Stimulated activated CD4-positive, alpha-beta T cell treated with anti-CD3 and anti-CD28 coated beads, TNF-alpha, amount 100 ng/mL, for 4 hours (primary cell): Measurements from ENCODE around the gene KLHL8.

ENCODE experiments used
- DNase-seq, 3 experiments: peaks; one replicate each; pipeline ENCODE4 v3.0.0-alpha.2; 2020; ENCODE audit warnings: low read depth in 3 of 3

Gene KLHL8

DNA sequence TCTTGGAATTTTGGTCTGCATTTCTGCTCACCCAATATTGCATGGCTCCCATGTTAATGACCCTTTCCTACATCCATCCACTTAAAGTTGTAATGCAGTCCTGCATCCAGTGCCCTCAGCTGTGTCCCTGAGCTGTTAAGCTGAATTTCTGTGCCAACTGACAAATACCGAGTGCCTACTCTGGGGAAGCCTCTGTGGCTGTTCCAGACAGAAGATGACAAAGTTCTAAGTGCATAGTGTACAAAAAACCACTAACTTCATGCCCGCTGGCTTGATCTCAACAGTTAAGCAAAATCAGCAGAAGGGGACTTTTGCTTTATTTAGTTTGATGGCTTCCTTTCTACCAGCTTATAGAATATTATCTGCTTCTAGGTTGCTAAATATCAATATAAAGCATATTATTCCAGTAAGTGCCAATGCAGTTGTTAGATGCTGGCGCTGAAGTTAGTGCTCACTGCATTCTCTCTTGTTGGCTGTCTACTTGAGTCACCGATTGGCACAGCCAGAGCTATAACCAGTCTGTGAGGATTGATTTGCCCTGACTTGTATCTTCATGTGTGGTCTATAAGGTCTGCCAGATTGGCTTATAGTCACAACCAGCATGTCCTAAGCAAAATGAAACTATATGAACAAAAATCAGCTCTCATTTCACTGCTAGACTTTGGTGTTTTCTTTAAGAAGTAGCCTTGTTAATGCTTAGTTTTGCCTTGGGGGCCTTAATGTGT lies 98.9 kb downstream of the KLHL8 start:
- DNase-seq = no peak

- no peak for DNase-seq
Measured at GRCh38 chr4:87120411-87121162, 99.8 kb downstream of the KLHL8 start.

DNA sequence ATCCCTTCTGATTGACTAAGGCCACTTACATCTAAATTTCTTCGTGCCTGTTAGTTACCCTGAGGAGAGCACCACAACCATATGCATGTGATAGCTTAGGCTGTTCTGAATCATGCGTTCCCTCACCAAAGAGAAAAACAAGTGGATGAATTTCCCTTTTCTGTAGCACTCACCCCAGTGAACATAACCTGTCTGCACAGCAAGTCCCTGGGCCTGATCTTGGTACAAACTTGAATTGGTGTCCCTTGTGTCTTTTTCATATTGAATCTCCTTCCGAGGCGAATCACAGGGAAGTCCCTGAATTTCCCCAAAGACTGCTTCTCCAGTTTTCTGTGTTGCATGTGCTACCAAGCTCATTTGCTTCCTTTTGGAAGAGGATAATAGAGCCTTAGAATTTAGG lies 100.4 kb downstream of the KLHL8 start:
- no peak for DNase-seq

DNA sequence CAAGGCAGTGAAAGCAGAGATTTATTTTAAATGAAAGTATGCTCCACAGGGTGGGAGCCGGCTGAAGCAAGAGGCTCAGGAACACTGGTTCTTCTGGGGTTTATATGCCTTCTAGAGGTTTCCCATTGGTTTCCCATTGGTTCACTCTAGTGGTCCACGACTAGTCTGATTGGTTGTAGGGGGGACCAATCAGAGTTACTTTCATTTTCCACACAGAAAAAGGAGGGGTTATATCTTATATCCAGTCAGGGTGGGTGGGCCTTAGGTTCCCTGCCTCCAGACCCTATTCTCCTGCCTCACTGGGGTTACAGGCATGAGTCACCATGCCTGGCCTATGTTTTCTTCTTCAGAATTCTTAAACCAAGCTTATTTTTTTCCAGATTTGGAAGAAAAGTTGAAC lies 101.6 kb downstream of the KLHL8 start:
- no peak for DNase-seq

DNA sequence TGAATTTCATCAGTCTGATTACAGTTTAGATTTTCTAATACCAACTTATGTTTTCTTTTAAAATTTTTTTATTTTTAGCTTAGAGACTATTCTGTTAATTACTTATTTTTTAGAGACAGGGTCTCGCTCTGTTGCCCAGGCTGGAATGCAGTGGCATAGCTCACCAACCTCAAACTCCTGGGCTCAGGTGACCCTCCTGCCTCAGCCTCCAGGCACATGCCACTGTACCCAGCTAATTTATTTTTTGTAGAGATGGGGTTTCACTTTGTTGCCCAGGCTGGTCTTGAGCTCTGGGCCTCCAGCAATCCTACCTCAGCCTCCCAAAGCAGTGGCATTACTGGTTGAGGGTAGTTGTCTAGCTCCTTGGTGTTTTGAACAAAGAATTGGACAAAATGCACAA lies 102.0 kb downstream of the KLHL8 start:
- DNase-seq = no peak

- no peak for DNase-seq
Measured at GRCh38 chr4:87117732-87118075, 102.7 kb downstream of the KLHL8 start.

DNA sequence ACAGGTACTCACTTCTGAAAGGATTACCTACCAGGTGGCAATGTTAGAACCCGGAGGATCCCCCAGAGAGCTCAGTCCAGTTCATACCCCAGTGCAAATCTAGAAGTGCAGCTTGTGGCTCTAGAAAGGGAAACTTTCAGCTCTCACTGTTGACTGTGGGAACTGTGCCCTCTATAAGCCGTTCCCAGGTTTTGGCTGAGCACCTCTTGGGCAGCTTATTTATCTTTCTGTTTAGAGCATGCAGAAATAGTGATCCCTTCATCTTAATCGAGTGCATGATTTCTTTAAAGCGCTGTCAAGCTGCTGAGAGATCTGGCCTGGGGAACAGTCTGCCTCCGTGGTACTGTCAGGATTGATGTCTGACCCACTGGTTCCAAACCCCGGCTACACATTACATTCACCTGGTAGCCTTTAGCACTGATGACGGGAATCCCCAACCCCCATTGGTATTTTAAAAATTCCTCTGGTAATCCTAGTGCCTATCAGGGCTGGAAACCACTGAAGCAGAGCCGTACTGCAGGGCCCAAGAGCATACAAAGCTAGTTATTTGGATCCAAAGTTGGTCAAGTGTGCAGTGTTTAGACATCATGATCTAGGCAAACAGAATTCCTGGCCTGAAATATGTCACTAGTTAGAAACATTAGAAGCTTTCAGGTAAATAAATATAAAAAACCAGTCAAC lies 103.2 kb downstream of the KLHL8 start:
- DNase-seq = no peak

DNA sequence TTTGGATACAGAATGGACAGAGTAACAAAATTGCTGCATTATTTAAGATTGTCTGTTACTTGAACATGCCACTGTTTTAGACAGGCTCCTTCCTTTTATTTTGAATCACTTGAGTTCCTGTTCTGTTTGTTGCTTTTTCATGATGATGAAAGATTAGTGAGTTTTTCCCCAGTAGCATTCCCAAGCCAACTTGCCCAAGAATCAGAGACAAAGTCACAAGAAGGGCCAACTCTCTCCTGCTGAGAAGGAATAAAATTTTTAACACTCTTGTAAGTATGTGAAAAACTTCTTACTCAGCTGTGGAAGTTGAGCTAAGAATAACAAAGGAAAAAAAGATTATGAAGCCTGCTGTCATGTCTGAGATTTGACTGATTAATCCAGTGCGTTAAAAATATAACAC lies 104.2 kb downstream of the KLHL8 start:
- DNase-seq = no peak

DNA sequence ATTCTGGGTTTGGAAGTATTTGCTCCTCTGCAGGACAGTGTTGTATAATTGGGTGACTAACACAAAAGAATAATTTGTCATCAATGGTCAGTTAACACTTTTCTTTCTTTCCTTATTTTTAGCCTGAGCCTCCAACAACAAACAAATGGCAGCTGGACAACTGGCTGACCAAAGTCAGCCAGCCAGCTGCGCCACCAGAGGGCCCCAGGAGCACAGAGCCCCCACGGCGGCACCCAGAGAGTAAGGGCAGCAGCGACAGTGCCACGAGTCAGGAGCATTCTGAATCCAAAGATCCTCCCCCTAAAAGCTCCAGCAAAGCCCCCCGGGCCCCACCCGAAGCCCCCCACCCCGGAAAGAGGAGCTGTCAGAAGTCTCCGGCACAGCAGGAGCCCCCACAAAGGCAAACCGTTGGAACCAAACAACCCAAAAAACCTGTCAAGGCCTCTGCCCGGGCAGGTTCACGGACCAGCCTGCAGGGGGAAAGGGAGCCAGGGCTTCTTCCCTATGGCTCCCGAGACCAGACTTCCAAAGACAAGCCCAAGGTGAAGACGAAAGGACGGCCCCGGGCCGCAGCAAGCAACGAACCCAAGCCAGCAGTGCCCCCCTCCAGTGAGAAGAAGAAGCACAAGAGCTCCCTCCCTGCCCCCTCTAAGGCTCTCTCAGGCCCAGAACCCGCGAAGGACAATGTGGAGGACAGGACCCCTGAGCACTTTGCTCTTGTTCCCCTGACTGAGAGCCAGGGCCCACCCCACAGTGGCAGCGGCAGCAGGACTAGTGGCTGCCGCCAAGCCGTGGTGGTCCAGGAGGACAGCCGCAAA lies 106.0 kb downstream of the KLHL8 start:
- no peak for DNase-seq

GRCh38 chr4:87112063-87112462 lies 108.4 kb downstream of the KLHL8 start:
- no peak for DNase-seq
